BLaER1 (cell line): ENCODE measurements around the gene USP25.

Experiments
- H3K27ac ChIP-seq: shearing (Covaris generic); formaldehyde crosslinking; 2 replicates; pipeline ENCODE4 v1.8.1; 2022
- H3K27me3 ChIP-seq: shearing (Covaris generic); formaldehyde crosslinking; 2 replicates; pipeline ENCODE4 v1.8.1; 2022
- H3K36me3 ChIP-seq: shearing (Covaris generic); formaldehyde crosslinking; 2 replicates; pipeline ENCODE4 v1.8.1; 2022
- H3K4me1 ChIP-seq: shearing (Covaris generic); formaldehyde crosslinking; 2 replicates; pipeline ENCODE4 v1.8.1; 2022
- H3K4me2 ChIP-seq: shearing (Covaris generic); formaldehyde crosslinking; 2 replicates; pipeline ENCODE4 v1.8.1; 2022
- H3K4me3 ChIP-seq: shearing (Covaris generic); formaldehyde crosslinking; 2 replicates; pipeline ENCODE4 v1.8.1; 2022
- H3K9ac ChIP-seq: shearing (Covaris generic); formaldehyde crosslinking; 2 replicates; pipeline ENCODE4 v1.8.1; 2022
- H3K9me3 ChIP-seq: shearing (Covaris generic); formaldehyde crosslinking; 2 replicates; pipeline ENCODE4 v1.8.1; 2022
- H4K20me1 ChIP-seq: shearing (Covaris generic); formaldehyde crosslinking; 2 replicates; pipeline ENCODE4 v1.8.1; 2022
- Cebpa-rat ChIP-seq: shearing (Covaris generic); IDR thresholded peaks from 2 replicates; pipeline ENCODE4 v1.8.1; 2022

The USP25 gene

DNA sequence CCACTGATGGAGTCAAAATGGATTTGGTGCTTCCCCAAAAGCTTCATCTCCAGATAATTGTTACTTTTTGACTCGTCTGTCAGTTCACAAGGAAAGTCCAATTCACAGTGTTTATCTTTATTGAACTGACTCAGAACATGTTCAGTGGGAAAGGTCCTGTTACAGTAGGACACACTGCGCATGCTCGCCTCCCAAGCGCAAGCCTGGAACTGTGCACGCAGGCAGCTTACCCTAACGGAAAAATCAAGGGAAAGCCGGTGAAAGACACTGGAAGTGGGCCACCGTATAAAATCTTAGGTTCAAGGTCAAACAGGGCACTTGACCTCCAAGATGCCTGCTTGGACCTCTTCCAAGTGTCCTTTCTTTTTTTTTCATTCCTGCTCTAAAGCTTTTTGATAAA, 174.6 kb downstream of the USP25 start:
- H3K4me3 ChIP-seq = no peak overlapping the region
- H3K4me1 ChIP-seq = no peaks in the 10 kb centered on the region
- no peak overlapping the region for H3K27ac ChIP-seq
- no peak overlapping the region for H3K4me2 ChIP-seq
- 0 out of 2 replicates have a peak, but pooled peaks cover 3% of the 10 kb centered on the region for H3K9me3 ChIP-seq
- no peak for TF ChIP-seq Cebpa-rat
- no peak overlapping the region for H3K9ac ChIP-seq
- H4K20me1 ChIP-seq = no peaks in the 10 kb centered on the region
- no peaks in the 10 kb centered on the region for H3K27me3 ChIP-seq
- no peaks in the 10 kb centered on the region for H3K36me3 ChIP-seq

DNA sequence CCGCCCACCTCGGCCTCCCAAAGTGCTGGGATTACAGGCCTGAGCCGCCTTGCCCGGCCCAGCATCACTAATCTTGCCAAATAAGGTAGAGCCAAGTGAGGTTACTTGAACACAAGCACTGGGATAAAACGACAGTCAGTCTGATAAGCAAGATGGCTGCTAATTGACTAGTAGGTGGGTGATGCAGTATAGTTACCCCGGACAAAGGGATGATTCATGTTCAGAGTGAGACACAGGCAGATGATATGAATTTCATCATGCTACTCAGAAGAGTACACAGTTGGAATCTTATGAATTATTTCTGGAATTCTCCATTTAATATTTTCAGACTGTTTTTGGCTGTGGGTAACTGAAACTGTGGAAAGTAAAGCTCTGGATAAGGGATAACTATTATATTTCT, 178.4 kb downstream of the USP25 start:
- Histone ChIP-seq H3K9me3 (peaks cover 14% of the 10 kb centered on the region; the same call in 1 of the 2 replicates), H3K4me3 (no peak overlapping the region), H3K4me2 (no peak overlapping the region), H3K9ac (no peak overlapping the region), H3K27ac (no peak overlapping the region), H4K20me1 (no peaks in the 10 kb centered on the region), H3K4me1 (no peaks in the 10 kb centered on the region), H3K36me3 (no peaks in the 10 kb centered on the region), H3K27me3 (no peaks in the 10 kb centered on the region)
- no peak for TF ChIP-seq Cebpa-rat

DNA sequence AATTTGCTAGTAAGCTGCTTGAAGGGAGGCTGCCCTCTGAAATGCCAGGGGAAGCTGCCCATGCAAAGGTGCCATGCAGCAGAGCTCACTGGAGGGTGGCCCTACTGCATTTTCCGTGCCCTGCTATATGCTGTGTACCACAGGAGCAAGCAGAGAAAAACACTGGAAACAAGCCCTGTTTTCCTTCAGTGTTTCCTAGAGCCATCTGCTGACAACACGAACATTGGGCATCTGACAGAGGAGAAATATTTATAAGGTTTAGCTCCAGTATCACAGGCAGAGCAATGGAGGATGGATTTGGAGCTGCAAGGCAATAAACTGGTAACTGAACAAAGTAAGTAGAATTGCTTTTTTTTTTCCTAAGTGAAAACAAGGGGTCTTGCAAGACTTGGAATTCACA, 198.4 kb downstream of the USP25 start:
- H3K9ac ChIP-seq = no peak overlapping the region
- H3K4me3 ChIP-seq = no peak overlapping the region
- H3K4me2 ChIP-seq = no peak overlapping the region
- no peaks in the 10 kb centered on the region for H3K36me3 ChIP-seq
- no peak overlapping the region for H3K27ac ChIP-seq
- no peaks in the 10 kb centered on the region for H3K27me3 ChIP-seq
- TF ChIP-seq Cebpa-rat = no peak
- no peaks in the 10 kb centered on the region for H4K20me1 ChIP-seq
- peaks cover 20% of the 10 kb centered on the region for H3K9me3 ChIP-seq
- no peaks in the 10 kb centered on the region for H3K4me1 ChIP-seq

DNA sequence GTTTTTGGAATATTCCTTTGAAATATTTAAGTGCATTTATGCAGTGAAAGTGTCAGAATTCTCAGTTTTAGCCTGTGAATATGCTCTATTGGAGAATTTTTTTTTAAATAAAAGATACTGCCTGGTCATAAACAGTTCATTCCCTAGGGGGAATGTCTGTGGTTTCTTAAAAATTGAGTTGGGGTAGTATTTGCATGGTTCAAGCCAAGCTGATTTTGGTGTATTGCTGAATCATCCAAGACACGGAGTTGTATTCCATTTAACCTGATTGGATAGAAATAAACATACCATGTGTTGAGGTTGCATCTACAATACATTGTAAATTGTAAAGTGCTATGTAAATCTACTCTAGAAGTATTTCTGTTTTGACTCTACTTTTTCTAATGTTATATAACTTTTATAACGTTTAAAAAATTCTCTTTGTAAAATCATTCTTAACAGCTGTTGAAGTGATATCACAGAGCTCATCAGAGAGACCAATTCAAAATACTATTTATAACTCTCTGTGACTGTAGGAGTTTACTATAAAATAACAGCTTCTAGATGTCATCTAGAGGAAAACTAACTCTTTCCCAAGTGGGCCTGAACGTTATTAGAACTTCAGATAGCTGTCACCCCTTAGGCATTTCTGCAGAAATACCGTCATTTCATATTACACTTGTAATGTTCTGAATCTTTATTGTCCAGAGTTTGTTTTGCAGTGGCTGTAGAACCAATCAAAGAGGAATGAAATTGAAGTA, 199.1 kb downstream of the USP25 start:
- Histone ChIP-seq H3K9me3 (peaks cover 20% of the 10 kb centered on the region), H3K4me2 (no peak overlapping the region), H3K27ac (no peak overlapping the region), H3K27me3 (no peaks in the 10 kb centered on the region), H3K4me1 (no peaks in the 10 kb centered on the region), H3K36me3 (no peaks in the 10 kb centered on the region), H3K9ac (no peak overlapping the region), H4K20me1 (no peaks in the 10 kb centered on the region), H3K4me3 (no peak overlapping the region)
- no peak for TF ChIP-seq Cebpa-rat

DNA sequence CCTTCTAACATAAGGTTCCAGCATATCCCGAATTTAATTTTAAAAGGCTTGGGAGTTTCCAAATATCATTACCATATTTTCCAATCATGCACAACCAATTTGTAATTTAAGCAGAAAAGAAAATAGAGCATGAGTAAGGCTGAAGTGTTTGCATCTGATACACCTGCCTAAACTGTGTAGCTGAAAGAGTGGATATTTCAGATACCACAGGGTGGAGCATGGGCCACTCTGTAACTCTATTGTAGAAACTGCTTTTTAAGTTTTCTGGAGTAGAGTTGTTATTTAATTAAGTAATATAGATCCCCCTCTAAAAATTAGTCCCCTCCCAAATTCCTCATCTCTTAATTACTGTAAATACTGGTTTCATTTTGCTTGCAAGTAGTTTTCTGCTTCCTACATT, 199.8 kb downstream of the USP25 start:
- H3K9ac ChIP-seq = no peak overlapping the region
- H3K36me3 ChIP-seq = no peaks in the 10 kb centered on the region
- TF ChIP-seq Cebpa-rat = no peak
- H3K27me3 ChIP-seq = no peaks in the 10 kb centered on the region
- no peaks in the 10 kb centered on the region for H3K4me1 ChIP-seq
- H3K4me3 ChIP-seq = no peak overlapping the region
- no peaks in the 10 kb centered on the region for H4K20me1 ChIP-seq
- H3K4me2 ChIP-seq = no peak overlapping the region
- no peak overlapping the region for H3K27ac ChIP-seq
- H3K9me3 ChIP-seq = peaks cover 20% of the 10 kb centered on the region
